PC-9 (cell line): ENCODE results near the gene PGAM5. TPM values are rescaled to one million over a fixed set of nuclear protein-coding genes. Genes with fewer than 3 reads are reported as not detected.

Experiments
- BruUV-seq: library from RNA; stranded (reverse); fragments of 400-500 nt; replicated peaks from 2 replicates; lab custom pipeline; 2021; lab: Mats Ljungman, UMichigan
- CTCF ChIA-PET: fragments of 300-600 bp; sonication (Branson Sonifier 250); formaldehyde crosslinking; loops from one replicate; lab custom pipeline; 2022; ENCODE audit warnings: antibody characterized with exemption; lab: Charles Lee
- POLR2A ChIA-PET: fragments of 300-600 bp; sonication (Branson Sonifier 250); formaldehyde crosslinking; loops from one replicate; lab custom pipeline; 2022; ENCODE audit warnings: antibody characterized with exemption; ENCODE audit not compliant: unreplicated experiment; lab: Charles Lee
- DNase-seq, 2 experiments: peaks; one replicate each; pipeline versions ENCODE4 v3.0.0 to v3.0.0-alpha.2; 2015 to 2022; ENCODE audit warnings: mixed read lengths in 1 of 2
- H2AFZ ChIP-seq: fragments of 200-600 bp; sonication (generic); 2 replicates; pipeline ENCODE4 v1.8.1; 2017; ENCODE audit warnings: antibody characterized with exemption
- H3F3A ChIP-seq: fragments of 200-600 bp; sonication (generic); 2 replicates; pipeline ENCODE4 v1.8.1; 2017; ENCODE audit warnings: antibody characterized with exemption, mild to moderate bottlenecking, low read depth; ENCODE audit not compliant: insufficient read depth
- H3K27ac ChIP-seq: fragments of 200-600 bp; sonication (generic); 2 replicates; pipeline ENCODE4 v1.6.1; 2016; ENCODE audit warnings: mixed run types
- H3K27me3 ChIP-seq: fragments of 200-600 bp; sonication (generic); 2 replicates; pipeline ENCODE4 v1.6.1; 2016; ENCODE audit warnings: low read depth, mixed run types; ENCODE audit not compliant: insufficient read depth
- H3K36me3 ChIP-seq: fragments of 200-600 bp; sonication (generic); 2 replicates; pipeline ENCODE4 v1.6.1; 2016; ENCODE audit warnings: low read depth, mixed run types
- H3K4me1 ChIP-seq: fragments of 200-600 bp; sonication (generic); replicated peaks from 2 replicates; pipeline ENCODE4 v1.6.1; 2016; ENCODE audit warnings: mixed run types; ENCODE audit not compliant: insufficient read depth
- H3K4me2 ChIP-seq: fragments of 200-600 bp; sonication (generic); 2 replicates; pipeline ENCODE4 v1.6.1; 2017; ENCODE audit warnings: mixed run types
- H3K4me3 ChIP-seq: fragments of 200-600 bp; sonication (generic); 2 replicates; pipeline ENCODE4 v1.6.1; 2016; ENCODE audit warnings: mixed run types
- H3K79me2 ChIP-seq: fragments of 200-600 bp; sonication (generic); 2 replicates; pipeline ENCODE4 v1.6.1; 2017; ENCODE audit warnings: low read depth, mixed run types
- H3K9me2 ChIP-seq: fragments of 200-600 bp; sonication (generic); 2 replicates; pipeline ENCODE4 v1.8.1; 2017; ENCODE audit warnings: mild to moderate bottlenecking; ENCODE audit not compliant: insufficient read depth
- H3K9me3 ChIP-seq: fragments of 200-600 bp; sonication (generic); 2 replicates; pipeline ENCODE4 v1.8.1; 2016; ENCODE audit warnings: low read depth; ENCODE audit not compliant: insufficient read depth
- H4K20me1 ChIP-seq: fragments of 200-600 bp; sonication (generic); 2 replicates; pipeline ENCODE4 v1.8.1; 2017; ENCODE audit not compliant: insufficient read depth
- EZH2 ChIP-seq: fragments of 200-600 bp; sonication (generic); IDR thresholded peaks from 2 replicates; pipeline ENCODE4 v1.8.0; 2017; ENCODE audit warnings: antibody characterized with exemption, low read depth
- intact Hi-C: fragments of 100-400 bp; cut with micrococcal nuclease; formaldehyde crosslinking; loops from one replicate; pipeline ENCODE4 v1.10.0; 2022; ENCODE audit not compliant: unreplicated experiment
- total RNA-seq: library from RNA; stranded (reverse); gene quantifications from 2 replicates; pipeline ENCODE4 v1.2.3, GENCODE V29; 2021
- TF ChIP-seq, protein P1 (sequence below): fragments of 200-600 bp; sonication (generic); conservative IDR thresholded peaks from 2 replicates; pipeline ENCODE4 v1.6.1; 2017; ENCODE audit warnings: mixed run types, antibody characterized with exemption, mild to moderate bottlenecking, moderate library complexity

PGAM5 gene
- total RNA-seq, 1 experiment from 2014 or later, result 59.0 TPM

DNA sequence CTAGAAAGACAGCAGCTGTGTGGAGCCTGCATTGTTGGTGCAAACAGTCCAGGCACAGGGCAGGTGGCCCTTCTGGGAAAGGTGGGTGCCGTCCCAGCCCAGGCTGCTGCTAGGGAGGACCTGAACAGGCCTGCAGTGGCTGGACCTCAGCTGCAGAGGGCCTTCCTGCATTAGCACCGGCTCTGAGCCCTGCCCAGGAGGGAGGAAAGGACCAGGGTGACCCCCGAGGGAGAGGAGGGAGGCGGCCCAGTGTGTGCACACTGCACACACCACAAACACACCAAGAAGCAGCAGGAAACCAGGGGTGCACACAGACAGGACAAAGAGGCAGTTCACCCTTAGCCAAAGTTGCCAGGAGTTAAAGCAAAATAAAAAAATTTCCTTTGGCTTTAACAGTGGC lies 8.0 kb upstream of the PGAM5 start:
- no peak for DNase-seq
- Histone ChIP-seq H3K4me3 (no peak overlapping the region), H3K36me3 (peaks cover 13% of the 10 kb centered on the region), H3K9me2 (no peaks in the 10 kb centered on the region), H4K20me1 (no peaks in the 10 kb centered on the region), H3K27ac (no peak overlapping the region), H3F3A (peaks cover 30% of the 10 kb centered on the region), H3K27me3 (no peaks in the 10 kb centered on the region), H3K9me3 (no peaks in the 10 kb centered on the region), H3K79me2 (no peaks in the 10 kb centered on the region), H3K4me1 (no peaks in the 10 kb centered on the region), H2AFZ (no peak overlapping the region), H3K4me2 (no peak overlapping the region)
- ChIA-PET POLR2A (no interaction called here), CTCF (no interaction called here)
- TF ChIP-seq EZH2, result no peak
- TF ChIP-seq, protein P1, sequence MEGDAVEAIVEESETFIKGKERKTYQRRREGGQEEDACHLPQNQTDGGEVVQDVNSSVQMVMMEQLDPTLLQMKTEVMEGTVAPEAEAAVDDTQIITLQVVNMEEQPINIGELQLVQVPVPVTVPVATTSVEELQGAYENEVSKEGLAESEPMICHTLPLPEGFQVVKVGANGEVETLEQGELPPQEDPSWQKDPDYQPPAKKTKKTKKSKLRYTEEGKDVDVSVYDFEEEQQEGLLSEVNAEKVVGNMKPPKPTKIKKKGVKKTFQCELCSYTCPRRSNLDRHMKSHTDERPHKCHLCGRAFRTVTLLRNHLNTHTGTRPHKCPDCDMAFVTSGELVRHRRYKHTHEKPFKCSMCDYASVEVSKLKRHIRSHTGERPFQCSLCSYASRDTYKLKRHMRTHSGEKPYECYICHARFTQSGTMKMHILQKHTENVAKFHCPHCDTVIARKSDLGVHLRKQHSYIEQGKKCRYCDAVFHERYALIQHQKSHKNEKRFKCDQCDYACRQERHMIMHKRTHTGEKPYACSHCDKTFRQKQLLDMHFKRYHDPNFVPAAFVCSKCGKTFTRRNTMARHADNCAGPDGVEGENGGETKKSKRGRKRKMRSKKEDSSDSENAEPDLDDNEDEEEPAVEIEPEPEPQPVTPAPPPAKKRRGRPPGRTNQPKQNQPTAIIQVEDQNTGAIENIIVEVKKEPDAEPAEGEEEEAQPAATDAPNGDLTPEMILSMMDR, result no peak
- intact Hi-C loops, result no loop called here
- BruUV-seq, result no TSS peak

DNA sequence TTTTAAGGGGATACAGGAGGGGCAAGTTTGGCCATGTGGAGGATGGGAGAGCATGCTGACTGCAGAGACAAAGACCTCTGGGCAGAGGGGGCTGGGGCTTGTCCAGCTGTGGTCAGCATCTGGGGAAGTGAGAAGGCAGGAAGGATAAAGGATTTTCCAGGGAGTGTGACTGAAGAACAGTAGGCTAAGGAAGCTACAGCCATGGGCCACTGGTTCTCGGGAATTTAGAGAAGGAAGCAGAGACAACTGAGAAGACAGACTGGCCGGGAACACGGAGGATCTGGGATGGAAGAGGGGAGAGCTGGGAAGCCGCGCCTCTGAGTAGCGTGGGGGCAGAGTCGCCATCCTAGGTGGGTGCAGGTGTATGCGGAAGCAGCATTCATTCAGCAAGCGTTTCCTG lies 7.0 kb upstream of the PGAM5 start:
- no peak overlapping the region for H3K4me2 ChIP-seq
- TF ChIP-seq EZH2, result no peak
- TF ChIP-seq, protein P1, result no peak
- no peak overlapping the region for H3K4me3 ChIP-seq
- H3K36me3 ChIP-seq, result peaks cover 14% of the 10 kb centered on the region
- no peak for DNase-seq
- H3K9me3 ChIP-seq, result no peaks in the 10 kb centered on the region
- intact Hi-C loops, result no loop called here
- no TSS peak for BruUV-seq
- H3K27me3 ChIP-seq, result no peaks in the 10 kb centered on the region
- H3K79me2 ChIP-seq, result peaks cover 4% of the 10 kb centered on the region; the same call in 1 of the 2 replicates
- CTCF ChIA-PET, result no interaction called here
- H3K27ac ChIP-seq, result no peak overlapping the region
- H3F3A ChIP-seq, result peaks cover 31% of the 10 kb centered on the region; the same call in 1 of the 2 replicates
- no peaks in the 10 kb centered on the region for H4K20me1 ChIP-seq
- no peaks in the 10 kb centered on the region for H3K9me2 ChIP-seq
- no peak overlapping the region for H2AFZ ChIP-seq
- POLR2A ChIA-PET, result no interaction called here
- no peaks in the 10 kb centered on the region for H3K4me1 ChIP-seq

DNA sequence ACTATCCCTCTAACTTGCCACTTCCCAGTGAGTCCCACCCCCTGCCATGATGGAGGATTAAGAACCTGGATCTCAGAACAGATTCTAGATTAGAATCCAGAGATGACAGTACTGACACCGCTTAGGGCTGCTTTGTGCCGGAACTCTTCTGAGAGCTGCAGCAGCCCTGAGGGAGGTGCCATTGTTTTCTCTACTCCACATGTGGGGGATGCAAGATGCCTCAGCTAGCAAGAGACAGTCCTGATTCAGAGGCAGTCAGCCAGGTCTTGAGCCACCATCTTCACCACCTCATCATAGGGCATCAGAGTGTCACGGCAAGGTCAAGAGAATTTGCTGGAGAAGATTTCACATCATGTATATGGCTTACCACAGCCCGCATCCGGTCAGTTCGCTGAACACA lies 3.4 kb upstream of the PGAM5 start:
- no TSS peak for BruUV-seq
- Histone ChIP-seq H3K9me3 (no peaks in the 10 kb centered on the region), H3K4me3 (no peak overlapping the region), H3K4me2 (no peak overlapping the region), H3K4me1 (peaks cover 12% of the 10 kb centered on the region), H3K9me2 (no peaks in the 10 kb centered on the region), H3F3A (peaks cover 30% of the 10 kb centered on the region; the same call in 1 of the 2 replicates), H2AFZ (no peak overlapping the region), H3K36me3 (peaks cover 16% of the 10 kb centered on the region), H3K27me3 (no peaks in the 10 kb centered on the region), H3K79me2 (peaks cover 34% of the 10 kb centered on the region), H3K27ac (no peak overlapping the region), H4K20me1 (peaks cover 2% of the 10 kb centered on the region; the same call in 1 of the 2 replicates)
- POLR2A ChIA-PET, result no interaction called here
- CTCF ChIA-PET, result no interaction called here
- no peak for TF ChIP-seq EZH2
- DNase-seq, result no peak
- intact Hi-C loops, result no loop called here

DNA sequence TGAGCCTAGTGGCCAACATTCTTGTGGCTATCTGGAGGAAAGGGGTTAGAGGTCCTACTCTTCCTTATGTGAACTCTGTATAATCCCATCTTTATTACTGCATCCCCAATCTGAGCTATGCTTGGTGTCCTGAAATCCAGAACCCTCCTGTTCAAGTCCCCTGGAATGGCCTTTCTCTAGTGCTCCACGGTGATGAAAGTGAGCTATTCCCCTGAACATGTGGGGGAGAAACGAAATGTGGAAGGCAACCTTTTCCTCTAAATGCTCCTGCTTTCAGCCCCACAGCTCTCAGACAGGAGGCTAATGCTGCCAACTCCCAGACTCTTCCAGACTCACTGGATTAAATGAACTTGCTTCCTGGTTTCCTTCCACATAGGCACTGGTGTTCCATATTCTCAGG lies 2.5 kb upstream of the PGAM5 start:
- Histone ChIP-seq H3K4me2 (no peak overlapping the region), H3K79me2 (peaks cover 43% of the 10 kb centered on the region), H3K4me1 (peaks cover 19% of the 10 kb centered on the region), H3K36me3 (peaks cover 16% of the 10 kb centered on the region), H3K4me3 (no peak overlapping the region), H2AFZ (no peak overlapping the region), H3K9me2 (no peaks in the 10 kb centered on the region), H3K9me3 (no peaks in the 10 kb centered on the region), H3K27ac (no peak overlapping the region), H3K27me3 (no peaks in the 10 kb centered on the region), H3F3A (peaks cover 31% of the 10 kb centered on the region; the same call in 1 of the 2 replicates), H4K20me1 (peaks cover 11% of the 10 kb centered on the region; the same call in 1 of the 2 replicates)
- TF ChIP-seq, protein P1, result no peak
- no peak for TF ChIP-seq EZH2
- ChIA-PET CTCF (no interaction called here), POLR2A (no interaction called here)
- DNase-seq, result no peak
- BruUV-seq, result no TSS peak
- intact Hi-C loops, result no loop called here
